H1 (cell line): ENCODE measurements around the gene WSCD1. TPM values are rescaled to one million over a fixed set of nuclear protein-coding genes. Genes with fewer than 3 reads are reported as not detected.

Experiments
- CTCF ChIA-PET: fragments of 300-600 bp; sonication (Branson Sonifier 250); formaldehyde crosslinking; loops from one replicate; lab custom pipeline; 2021; ENCODE audit not compliant: partially characterized antibody; lab: Charles Lee
- POLR2A ChIA-PET: fragments of 300-600 bp; sonication (Branson Sonifier 250); formaldehyde crosslinking; loops from one replicate; lab custom pipeline; 2021; ENCODE audit warnings: inconsistent platforms; ENCODE audit not compliant: partially characterized antibody; lab: Charles Lee
- DNase-seq, 2 experiments: peaks; one replicate each; pipeline versions ENCODE4 v3.0.0 to v3.0.0-alpha.2; 2010 to 2022; ENCODE audit warnings: low spot score in 2 of 2, low read depth in 1 of 2, mixed read lengths in 1 of 2
- FAIRE-seq: peaks from 2 replicates; lab custom pipeline; 2011; peaks lifted over from hg19 to GRCh38; lab: Jason Lieb, UNC
- H2AFZ ChIP-seq: 2 replicates; pipeline ENCODE4 v1.8.1; 2012; ENCODE audit warnings: low read length, inconsistent platforms
- H2AK5ac ChIP-seq: 2 replicates; pipeline ENCODE4 v1.6.1; 2013; ENCODE audit warnings: low read depth, low read length
- H2BK120ac ChIP-seq: replicated peaks from 2 replicates; pipeline ENCODE3; 2013; ENCODE audit warnings: low read depth, low read length, inconsistent platforms
- H2BK12ac ChIP-seq: 2 replicates; pipeline ENCODE4 v1.6.1; 2013; ENCODE audit warnings: low read depth, low read length
- H2BK15ac ChIP-seq: 2 replicates; pipeline ENCODE4 v1.6.1; 2013; ENCODE audit warnings: low read length
- H2BK20ac ChIP-seq: 2 replicates; pipeline ENCODE4 v1.6.1; 2013; ENCODE audit warnings: low read length
- H2BK5ac ChIP-seq: 2 replicates; pipeline ENCODE4 v1.6.1; 2013; ENCODE audit warnings: low read depth, low read length
- H3K14ac ChIP-seq: 2 replicates; pipeline ENCODE4 v1.6.1; 2013; ENCODE audit warnings: inconsistent platforms; ENCODE audit not compliant: insufficient read length
- H3K18ac ChIP-seq: 2 replicates; pipeline ENCODE4 v1.6.1; 2013; ENCODE audit warnings: low read length; ENCODE audit errors: extremely low read depth
- H3K23ac ChIP-seq: 2 replicates; pipeline ENCODE4 v1.6.1; 2013; ENCODE audit warnings: inconsistent platforms; ENCODE audit not compliant: insufficient read length
- H3K23me2 ChIP-seq: 2 replicates; pipeline ENCODE4 v1.6.1; 2013; ENCODE audit warnings: low read depth, low read length
- H3K27ac ChIP-seq: 2 replicates; pipeline ENCODE4 v1.6.1; 2011; ENCODE audit warnings: low read depth, low read length, inconsistent platforms
- H3K27me3 ChIP-seq, 4 experiments: replicated peaks in 1 of 4; 1 replicate in 1 of 4; 2 replicates in 3 of 4; pipeline versions ENCODE4 v1.6.1 to v1.8.1; 2011 to 2013; ENCODE audit warnings: low read length in 3 of 4, mild to moderate bottlenecking in 3 of 4, inconsistent platforms in 2 of 4, mixed read lengths in 2 of 4, moderate library complexity in 1 of 4; ENCODE audit not compliant: control insufficient read depth in 3 of 4, insufficient read depth in 3 of 4; ENCODE audit errors: extremely low read depth in 1 of 4
- H3K36me3 ChIP-seq, 4 experiments: 2 replicates each; pipeline versions ENCODE4 v1.6.1 to v1.8.1; 2011 to 2013; ENCODE audit warnings: mild to moderate bottlenecking in 4 of 4, low read length in 3 of 4, moderate library complexity in 2 of 4, control low read depth in 1 of 4, inconsistent platforms in 1 of 4; ENCODE audit not compliant: insufficient read depth in 4 of 4, control insufficient read depth in 2 of 4
- H3K4ac ChIP-seq: replicated peaks from 2 replicates; pipeline ENCODE3; 2013; ENCODE audit warnings: low read length, low read depth, mixed read lengths, inconsistent platforms; ENCODE audit not compliant: insufficient read length
- H3K4me1 ChIP-seq, 4 experiments: replicated peaks in 1 of 4; 1 replicate in 1 of 4; 2 replicates in 3 of 4; pipeline versions ENCODE4 v1.6.1 to v1.8.1; 2011 to 2013; ENCODE audit warnings: low read length in 3 of 4, inconsistent platforms in 2 of 4, mixed read lengths in 1 of 4; ENCODE audit not compliant: insufficient read depth in 4 of 4, control insufficient read depth in 3 of 4
- H3K4me2 ChIP-seq, 2 experiments: 2 replicates each; pipeline versions ENCODE4 v1.6.1 to v1.8.1; 2011 to 2013; ENCODE audit warnings: low read depth in 2 of 2, low read length in 2 of 2, control low read depth in 1 of 2, inconsistent platforms in 1 of 2, mild to moderate bottlenecking in 1 of 2; ENCODE audit not compliant: insufficient read depth in 1 of 2
- H3K4me3 ChIP-seq, 4 experiments: fragments of 200-600, 300-600 bp in 1 of 4; sonication (generic), shearing (Covaris generic), sonication (Bioruptor Twin) in 1 of 4; 2 replicates each; pipeline versions ENCODE4 v1.5.1 to v1.8.1; 2011 to 2016; ENCODE audit warnings: low read length in 4 of 4, low read depth in 3 of 4, control low read depth in 2 of 4, inconsistent platforms in 2 of 4, mild to moderate bottlenecking in 2 of 4, mixed read lengths in 1 of 4, moderate library complexity in 1 of 4; ENCODE audit not compliant: insufficient read depth in 2 of 4; ENCODE audit errors: extremely low read depth in 1 of 4
- H3K56ac ChIP-seq: replicated peaks from 2 replicates; pipeline ENCODE3; 2013; ENCODE audit warnings: low read depth, mild to moderate bottlenecking, mixed read lengths, low read length, inconsistent platforms; ENCODE audit not compliant: insufficient read length
- H3K79me1 ChIP-seq: 2 replicates; pipeline ENCODE4 v1.6.1; 2013; ENCODE audit warnings: low read depth, low read length, control low read depth
- H3K79me2 ChIP-seq, 2 experiments: 2 replicates each; pipeline versions ENCODE4 v1.6.1 to v1.8.1; 2012 to 2013; ENCODE audit warnings: low read length in 2 of 2, mild to moderate bottlenecking in 2 of 2, inconsistent platforms in 1 of 2; ENCODE audit not compliant: insufficient read depth in 2 of 2, control insufficient read depth in 1 of 2
- H3K9ac ChIP-seq, 4 experiments: replicated peaks in 1 of 4; 1 replicate in 1 of 4; 2 replicates in 3 of 4; pipeline versions ENCODE4 v1.6.1 to v1.8.1; 2011 to 2013; ENCODE audit warnings: low read depth in 3 of 4, low read length in 3 of 4, control low read depth in 2 of 4, mild to moderate bottlenecking in 2 of 4, moderate library complexity in 2 of 4, inconsistent platforms in 1 of 4; ENCODE audit errors: extremely low read depth in 1 of 4
- H3K9me3 ChIP-seq, 2 experiments: 2 replicates each; pipeline versions ENCODE4 v1.6.1 to v1.8.1; 2012 to 2013; ENCODE audit warnings: mild to moderate bottlenecking in 2 of 2, moderate library complexity in 2 of 2, control low read depth in 1 of 2, inconsistent platforms in 1 of 2, low read depth in 1 of 2, low read length in 1 of 2, mixed read lengths in 1 of 2; ENCODE audit not compliant: insufficient read depth in 2 of 2
- H4K20me1 ChIP-seq, 2 experiments: replicated peaks in 1 of 2; 2 replicates each; pipeline versions ENCODE3 to v1.8.1; 2011 to 2013; ENCODE audit warnings: inconsistent platforms in 2 of 2, low read length in 2 of 2, mild to moderate bottlenecking in 1 of 2; ENCODE audit not compliant: insufficient read depth in 2 of 2, control insufficient read depth in 1 of 2
- H4K5ac ChIP-seq: 2 replicates; pipeline ENCODE4 v1.6.1; 2013; ENCODE audit warnings: low read length, low read depth, mixed read lengths, inconsistent platforms; ENCODE audit not compliant: insufficient read length
- H4K8ac ChIP-seq: 2 replicates; pipeline ENCODE4 v1.8.0; 2013; ENCODE audit warnings: mild to moderate bottlenecking, moderate library complexity, low read length, inconsistent platforms; ENCODE audit not compliant: insufficient read depth; ENCODE audit errors: extremely low read depth
- H4K91ac ChIP-seq: replicated peaks from 2 replicates; pipeline ENCODE3; 2013; ENCODE audit warnings: low read length, mixed read lengths, inconsistent platforms; ENCODE audit not compliant: insufficient read length
- EGR1 ChIP-seq: IDR thresholded peaks from 2 replicates; pipeline ENCODE4 v1.6.1; 2011; ENCODE audit warnings: low read depth, low read length, borderline replicate concordance
- MAX ChIP-seq: IDR thresholded peaks from 2 replicates; pipeline ENCODE4 v1.6.1; 2012; ENCODE audit warnings: inconsistent platforms
- RAD21 ChIP-seq, 2 experiments: IDR thresholded peaks in 1 of 2; conservative IDR thresholded peaks in 1 of 2; 2 replicates each; pipeline ENCODE4 v1.6.1; 2011; ENCODE audit warnings: low read depth in 2 of 2, low read length in 2 of 2, improper control_type of control experiment in 1 of 2, inconsistent platforms in 1 of 2, mild to moderate bottlenecking in 1 of 2, moderate library complexity in 1 of 2
- WGBS, 2 experiments: shearing (Covaris generic) in 1 of 2; methylation state at CpG; one replicate each; pipeline versions ENCODE4 v1.1.6 to v1.1.7; 2013 to 2015; ENCODE audit warnings: low lambda C conversion rate in 2 of 2, mixed read lengths in 2 of 2, inconsistent platforms in 1 of 2, low coverage in 1 of 2, missing lambda C conversion rate in 1 of 2; ENCODE audit not compliant: insufficient replicate concordance in 2 of 2, insufficient coverage in 1 of 2, insufficient read length in 1 of 2; ENCODE audit errors: extremely low coverage in 1 of 2, missing lambda C conversion rate in 1 of 2; 5-methylcytosine and 5-hydroxymethylcytosine counted together
- polyA plus RNA-seq, 7 experiments: library from polyadenylated mRNA; depleted of rRNA in 3 of 7; stranded (reverse) in 5 of 7; unstranded in 2 of 7; fragments of >200 nt in 5 of 7; fragments of 200-250 nt in 2 of 7; gene quantifications; 1 replicate in 5 of 7; 2 replicates in 1 of 7; 4 replicates in 1 of 7; pipeline versions ENCODE4 v1.2.1 to v1.2.3, GENCODE V29; 2011 to 2013; ENCODE audit warnings: missing spikeins in 2 of 7, mixed read lengths in 2 of 7
- total RNA-seq: library from RNA; stranded (reverse); fragmentation: NEBNext Ultra II Directional; extraction: Animal tissue kit (Norgen Biotek cat#: 25700); gene quantifications from 2 replicates; pipeline ENCODE4 v1.2.1, GENCODE V29; 2021

Gene WSCD1
- total and polyA plus RNA-seq, 2 of the 8 experiments (the other 6 are each of a cell fraction or from before 2014, with no cell fraction given) = 21.9 to 39.0 TPM

- no peak overlapping the region for H3K56ac ChIP-seq
- H2BK5ac ChIP-seq = no peak overlapping the region
- H3K27me3 ChIP-seq = peaks cover 0 to 14% (median 11%) of the 10 kb centered on the region in 4 experiments; a peak in 6 of 7 replicates
- FAIRE-seq (no peak), DNase-seq (no peak)
- no peak overlapping the region for H2BK15ac ChIP-seq
- H3K9me3 ChIP-seq = no peaks in the 10 kb centered on the region
- H3K4ac ChIP-seq = no peak overlapping the region
- no peak for TF ChIP-seq RAD21 (IDR thresholded peaks at IDR 0.05 in 1 of 2, conservative IDR thresholded peaks at IDR 0.05 in 1 of 2; ENCODE audit: low read depth in 2 of 2, low read length in 2 of 2)
- TF ChIP-seq EGR1 = no peak
- no peak for TF ChIP-seq MAX
- no peaks in the 10 kb centered on the region for H3K36me3 ChIP-seq
- H3K23ac ChIP-seq = no peak overlapping the region
- H3K14ac ChIP-seq = no peak overlapping the region
- no peaks in the 10 kb centered on the region for H4K20me1 ChIP-seq
- H2BK20ac ChIP-seq = no peak overlapping the region
- peaks cover 6% of the 10 kb centered on the region; the same call in 1 of the 2 replicates for H3K23me2 ChIP-seq
- ChIA-PET CTCF (interaction anchor here (1.2 kb wide), 1 partner anchor 10 kb away, joined by 3 read pairs; no protein-coding TSS in a partner anchor), POLR2A (no interaction called here)
- H3K4me3 ChIP-seq = no peak overlapping the region
- H3K27ac ChIP-seq = no peak overlapping the region
- no peak overlapping the region for H4K5ac ChIP-seq
- no peak overlapping the region for H2AFZ ChIP-seq
- H3K18ac ChIP-seq = no peak overlapping the region
- H4K8ac ChIP-seq = no peak overlapping the region
- H2BK12ac ChIP-seq = no peak overlapping the region
- WGBS, 2 experiments = 93% methylated on average over 7 of the region's 7 CpGs; no CpG with 5 or more reads in 1 of the 2 experiments
- no peak overlapping the region for H3K9ac ChIP-seq
- H2AK5ac ChIP-seq = no peak overlapping the region; the same call in 1 of the 2 replicates
- H3K79me2 ChIP-seq = no peaks in the 10 kb centered on the region
- H3K4me1 ChIP-seq = peaks cover 3 to 7% (median 6%) of the 10 kb centered on the region in 4 experiments; a peak in 6 of 7 replicates
- no peak overlapping the region for H4K91ac ChIP-seq
- no peak overlapping the region for H3K4me2 ChIP-seq
- no peaks in the 10 kb centered on the region for H3K79me1 ChIP-seq
- no peak overlapping the region for H2BK120ac ChIP-seq
These were observed 4.8 kb upstream of the WSCD1 start for GRCh38 chr17:6065351-6065750.
